Measurements from ENCODE around the gene NAB1.

Gene NAB1

DNA sequence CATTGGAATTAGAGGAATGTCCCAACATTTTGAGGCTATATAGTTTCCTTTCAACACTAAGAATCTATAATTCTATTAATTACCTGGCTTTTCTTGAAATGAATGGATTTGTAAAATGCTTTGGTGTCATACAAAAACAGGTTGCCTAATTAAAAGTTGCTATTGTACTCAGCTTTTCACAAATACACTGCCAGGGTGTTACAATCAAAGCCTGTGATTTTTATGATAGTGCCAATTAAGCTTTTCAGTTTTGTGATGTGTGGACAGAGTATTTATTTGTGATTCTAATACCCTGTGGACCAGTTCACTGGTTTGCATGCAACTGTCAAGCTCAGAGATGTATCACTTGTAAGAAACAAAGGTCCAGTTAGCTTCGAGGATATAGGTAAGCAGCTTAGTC, 71.8 kb downstream of the NAB1 start (continued):
- TF ChIP-seq ZNF211 (tag by site-specific recombination; IDR thresholded peaks at IDR 0.05; ENCODE audit: low read depth): no peak
- no peak for TF ChIP-seq ZNF48 (tag by site-specific recombination; IDR thresholded peaks at IDR 0.05)
- no peak for TF ChIP-seq ZBTB8A (tag by site-specific recombination; IDR thresholded peaks at IDR 0.05)
- no peak for TF ChIP-seq ZNF214 (tag by site-specific recombination; IDR thresholded peaks at IDR 0.05; ENCODE audit: borderline replicate concordance)
- TF ChIP-seq ZNF514 (tag by site-specific recombination; IDR thresholded peaks at IDR 0.05): no peak
- TF ChIP-seq, protein P1, sequence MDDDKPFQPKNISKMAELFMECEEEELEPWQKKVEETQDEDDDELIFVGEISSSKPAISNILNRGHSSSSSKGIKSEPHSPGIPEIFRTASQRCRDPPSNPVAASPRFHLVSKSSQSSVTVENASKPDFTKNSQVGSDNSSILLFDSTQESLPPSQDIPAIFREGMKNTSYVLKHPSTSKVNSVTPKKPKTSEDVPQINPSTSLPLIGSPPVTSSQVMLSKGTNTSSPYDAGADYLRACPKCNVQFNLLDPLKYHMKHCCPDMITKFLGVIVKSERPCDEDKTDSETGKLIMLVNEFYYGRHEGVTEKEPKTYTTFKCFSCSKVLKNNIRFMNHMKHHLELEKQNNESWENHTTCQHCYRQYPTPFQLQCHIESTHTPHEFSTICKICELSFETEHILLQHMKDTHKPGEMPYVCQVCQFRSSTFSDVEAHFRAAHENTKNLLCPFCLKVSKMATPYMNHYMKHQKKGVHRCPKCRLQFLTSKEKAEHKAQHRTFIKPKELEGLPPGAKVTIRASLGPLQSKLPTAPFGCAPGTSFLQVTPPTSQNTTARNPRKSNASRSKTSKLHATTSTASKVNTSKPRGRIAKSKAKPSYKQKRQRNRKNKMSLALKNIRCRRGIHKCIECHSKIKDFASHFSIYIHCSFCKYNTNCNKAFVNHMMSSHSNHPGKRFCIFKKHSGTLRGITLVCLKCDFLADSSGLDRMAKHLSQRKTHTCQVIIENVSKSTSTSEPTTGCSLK (tag by site-specific recombination; IDR thresholded peaks at IDR 0.05): no peak
- no peak for TF ChIP-seq KLF9 (tag by site-specific recombination; IDR thresholded peaks at IDR 0.05; ENCODE audit: low read depth)
- TF ChIP-seq, protein P2, sequence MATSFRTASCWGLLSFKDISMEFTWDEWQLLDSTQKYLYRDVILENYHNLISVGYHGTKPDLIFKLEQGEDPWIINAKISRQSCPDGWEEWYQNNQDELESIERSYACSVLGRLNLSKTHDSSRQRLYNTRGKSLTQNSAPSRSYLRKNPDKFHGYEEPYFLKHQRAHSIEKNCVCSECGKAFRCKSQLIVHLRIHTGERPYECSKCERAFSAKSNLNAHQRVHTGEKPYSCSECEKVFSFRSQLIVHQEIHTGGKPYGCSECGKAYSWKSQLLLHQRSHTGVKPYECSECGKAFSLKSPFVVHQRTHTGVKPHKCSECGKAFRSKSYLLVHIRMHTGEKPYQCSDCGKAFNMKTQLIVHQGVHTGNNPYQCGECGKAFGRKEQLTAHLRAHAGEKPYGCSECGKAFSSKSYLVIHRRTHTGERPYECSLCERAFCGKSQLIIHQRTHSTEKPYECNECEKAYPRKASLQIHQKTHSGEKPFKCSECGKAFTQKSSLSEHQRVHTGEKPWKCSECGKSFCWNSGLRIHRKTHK (tag by site-specific recombination; IDR thresholded peaks at IDR 0.05): no peak

DNA sequence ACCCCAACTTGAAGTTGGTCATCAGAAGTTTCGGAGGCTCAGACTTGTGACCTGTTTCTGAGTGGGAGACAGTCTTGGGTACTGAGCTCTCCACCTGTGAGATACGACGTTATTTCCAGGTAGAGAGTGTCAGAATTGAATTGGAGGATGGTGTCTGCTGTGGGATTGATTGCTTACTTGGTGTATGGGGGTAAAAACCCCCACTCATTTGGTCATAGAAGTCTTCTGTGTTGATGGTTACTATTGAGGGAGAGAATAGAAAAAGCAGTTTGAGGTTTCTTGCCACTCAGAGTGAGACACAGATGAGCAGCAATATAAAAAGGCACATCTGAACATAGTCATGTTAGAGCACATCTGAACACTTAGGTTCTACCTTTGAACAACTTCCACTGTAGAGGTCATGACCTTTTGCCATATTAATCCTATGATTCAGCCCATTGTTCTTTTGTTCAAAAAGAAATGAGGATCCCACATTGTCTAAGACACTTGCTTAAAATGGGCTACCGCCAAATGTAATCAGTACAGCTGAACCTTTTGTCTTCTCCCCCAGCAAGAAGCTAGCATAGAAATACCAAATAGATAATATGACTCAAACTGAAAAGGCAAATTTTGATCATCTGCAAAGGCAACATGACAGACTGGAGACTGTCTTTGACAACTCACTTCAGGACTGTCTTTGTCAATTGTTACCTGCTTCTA, 73.3 kb downstream of the NAB1 start:
- Histone ChIP-seq H3K4me3 (ENCODE audit: low read depth, low read length) (no peak overlapping the region), H3K9me3 (ENCODE audit: control insufficient read depth, insufficient read depth, low read depth, low read length) (no peaks in the 10 kb centered on the region), H3K36me3 (ENCODE audit: control insufficient read depth in 2 of 2, insufficient read depth in 1 of 2, low read length in 2 of 2) (no peaks in the 10 kb centered on the region), H3K27ac (ENCODE audit: extremely low read depth, low read depth, low read length) (no peak overlapping the region), H3K4me1 (ENCODE audit: control insufficient read depth, insufficient read depth, low read length) (peaks cover 4% of the 10 kb centered on the region; the same call in 1 of the 2 replicates)
- CTCF ChIA-PET: no interaction called here
- POLR2A ChIA-PET: no interaction called here
- no peak for TF ChIP-seq KLF9 (tag by site-specific recombination; IDR thresholded peaks at IDR 0.05; ENCODE audit: low read depth)

DNA sequence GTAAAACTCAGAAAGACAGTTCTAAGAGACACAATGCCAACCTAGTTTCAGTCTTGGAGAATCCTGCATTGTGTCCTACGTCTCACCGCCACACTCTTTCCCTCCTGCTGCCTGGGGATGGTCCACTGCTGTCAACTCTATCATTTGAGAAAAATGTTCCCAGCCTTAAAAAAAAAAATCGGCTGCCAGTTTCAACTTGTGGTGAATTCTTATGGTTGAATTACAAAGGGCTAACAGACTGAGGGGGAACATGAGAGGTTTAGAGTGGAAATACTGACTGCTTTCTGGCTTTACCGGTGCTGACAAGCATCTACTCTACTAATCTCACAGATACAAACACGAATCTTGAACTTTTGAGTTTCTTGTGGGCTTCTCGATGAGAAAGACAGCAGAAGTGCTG, 74.0 kb downstream of the NAB1 start:
- Histone ChIP-seq H3K27ac (ENCODE audit: extremely low read depth, low read depth, low read length) (no peak overlapping the region), H3K4me1 (ENCODE audit: control insufficient read depth, insufficient read depth, low read length) (peaks cover 4% of the 10 kb centered on the region; the same call in 1 of the 2 replicates), H3K36me3 (ENCODE audit: control insufficient read depth in 2 of 2, insufficient read depth in 1 of 2, low read length in 2 of 2) (no peaks in the 10 kb centered on the region), H3K4me3 (ENCODE audit: low read depth, low read length) (no peak overlapping the region), H3K9me3 (ENCODE audit: control insufficient read depth, insufficient read depth, low read depth, low read length) (no peaks in the 10 kb centered on the region)
- ChIA-PET CTCF (no interaction called here), POLR2A (no interaction called here)
- TF ChIP-seq KLF10 (tag by site-specific recombination; IDR thresholded peaks at IDR 0.05) (no peak), ZNF274 (IDR thresholded peaks at IDR 0.05; ENCODE audit: low read length) (no peak), ZNF274 (tag by site-specific recombination; IDR thresholded peaks at IDR 0.05; ENCODE audit: borderline replicate concordance) (no peak)
- TF ChIP-seq, protein P3, sequence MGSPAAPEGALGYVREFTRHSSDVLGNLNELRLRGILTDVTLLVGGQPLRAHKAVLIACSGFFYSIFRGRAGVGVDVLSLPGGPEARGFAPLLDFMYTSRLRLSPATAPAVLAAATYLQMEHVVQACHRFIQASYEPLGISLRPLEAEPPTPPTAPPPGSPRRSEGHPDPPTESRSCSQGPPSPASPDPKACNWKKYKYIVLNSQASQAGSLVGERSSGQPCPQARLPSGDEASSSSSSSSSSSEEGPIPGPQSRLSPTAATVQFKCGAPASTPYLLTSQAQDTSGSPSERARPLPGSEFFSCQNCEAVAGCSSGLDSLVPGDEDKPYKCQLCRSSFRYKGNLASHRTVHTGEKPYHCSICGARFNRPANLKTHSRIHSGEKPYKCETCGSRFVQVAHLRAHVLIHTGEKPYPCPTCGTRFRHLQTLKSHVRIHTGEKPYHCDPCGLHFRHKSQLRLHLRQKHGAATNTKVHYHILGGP (tag by site-specific recombination; IDR thresholded peaks at IDR 0.05): no peak

DNA sequence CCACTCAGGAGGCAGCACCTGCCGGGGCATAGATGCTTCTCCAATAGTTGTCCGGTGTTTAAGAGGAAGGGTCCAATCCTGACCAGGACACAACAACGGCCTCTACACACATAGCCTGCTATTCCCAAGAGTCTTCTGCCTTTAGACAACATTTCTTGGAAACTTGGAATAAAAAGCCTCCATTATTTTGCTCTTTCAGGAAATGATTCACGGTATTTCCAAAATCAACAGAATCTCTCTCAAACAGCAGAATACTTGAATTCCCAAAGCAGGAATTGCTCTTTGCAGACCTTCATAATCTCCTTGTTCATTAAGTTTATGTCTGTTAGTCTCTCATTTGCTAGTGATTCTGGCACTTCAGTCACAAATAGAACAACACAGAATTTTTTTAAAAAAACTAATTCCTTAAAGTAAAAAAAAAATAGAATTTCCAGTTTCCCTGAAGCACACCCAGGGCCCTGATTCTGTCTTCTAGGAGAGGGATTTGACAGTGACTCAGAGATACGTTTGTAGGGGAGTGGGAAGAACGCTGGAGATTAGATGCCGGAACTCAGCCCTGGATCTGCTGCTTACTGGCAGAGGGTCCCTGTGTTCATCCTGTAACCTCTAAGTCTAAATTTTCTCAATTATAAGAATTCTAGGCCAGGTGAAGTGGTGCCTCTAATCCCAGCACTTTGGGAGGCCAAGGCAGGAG, 74.7 kb downstream of the NAB1 start:
- peaks cover 4% of the 10 kb centered on the region; the same call in 1 of the 2 replicates for H3K4me1 ChIP-seq (ENCODE audit: control insufficient read depth, insufficient read depth, low read length)
- TF ChIP-seq, protein P4, sequence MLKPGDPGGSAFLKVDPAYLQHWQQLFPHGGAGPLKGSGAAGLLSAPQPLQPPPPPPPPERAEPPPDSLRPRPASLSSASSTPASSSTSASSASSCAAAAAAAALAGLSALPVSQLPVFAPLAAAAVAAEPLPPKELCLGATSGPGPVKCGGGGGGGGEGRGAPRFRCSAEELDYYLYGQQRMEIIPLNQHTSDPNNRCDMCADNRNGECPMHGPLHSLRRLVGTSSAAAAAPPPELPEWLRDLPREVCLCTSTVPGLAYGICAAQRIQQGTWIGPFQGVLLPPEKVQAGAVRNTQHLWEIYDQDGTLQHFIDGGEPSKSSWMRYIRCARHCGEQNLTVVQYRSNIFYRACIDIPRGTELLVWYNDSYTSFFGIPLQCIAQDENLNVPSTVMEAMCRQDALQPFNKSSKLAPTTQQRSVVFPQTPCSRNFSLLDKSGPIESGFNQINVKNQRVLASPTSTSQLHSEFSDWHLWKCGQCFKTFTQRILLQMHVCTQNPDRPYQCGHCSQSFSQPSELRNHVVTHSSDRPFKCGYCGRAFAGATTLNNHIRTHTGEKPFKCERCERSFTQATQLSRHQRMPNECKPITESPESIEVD (tag by site-specific recombination; IDR thresholded peaks at IDR 0.05): no peak
- no peak for TF ChIP-seq ZNF658 (tag by site-specific recombination; IDR thresholded peaks at IDR 0.05)
- TF ChIP-seq ZNF623 (tag by site-specific recombination; IDR thresholded peaks at IDR 0.05): no peak
- POLR2A ChIA-PET: no interaction called here
- no peaks in the 10 kb centered on the region for H3K9me3 ChIP-seq (ENCODE audit: control insufficient read depth, insufficient read depth, low read depth, low read length)
- H3K36me3 ChIP-seq (ENCODE audit: control insufficient read depth in 2 of 2, insufficient read depth in 1 of 2, low read length in 2 of 2): no peaks in the 10 kb centered on the region
- CTCF ChIA-PET: no interaction called here
- H3K27ac ChIP-seq (ENCODE audit: extremely low read depth, low read depth, low read length): no peak overlapping the region
- no peak overlapping the region for H3K4me3 ChIP-seq (ENCODE audit: low read depth, low read length)

Measured in HEK293 (cell line).